ENCODE data around the gene FDXACB1.

Gene FDXACB1

DNA sequence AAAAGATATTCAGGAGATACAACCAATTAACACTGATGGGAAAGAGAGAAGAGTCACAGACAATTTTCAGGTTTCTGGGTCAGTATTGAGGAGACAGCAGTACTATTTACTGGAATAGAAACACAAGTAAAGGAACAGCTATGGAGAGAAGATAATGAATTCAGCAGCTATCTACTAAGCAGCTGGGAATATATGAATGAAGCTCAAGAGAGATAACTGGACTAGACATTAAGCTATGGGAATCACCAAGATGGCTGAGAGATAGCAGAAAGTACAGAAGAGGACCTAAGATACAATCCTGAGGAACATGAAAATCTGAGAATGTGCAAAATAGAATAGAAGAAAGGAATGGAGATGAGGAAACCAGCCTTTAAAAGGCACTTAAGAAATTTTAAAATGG is 23.5 kb downstream of the FDXACB1 start:
- Histone ChIP-seq H2BK5ac (ENCODE audit: low read length) (no peak overlapping the region), H3K27me3 (ENCODE audit: control insufficient read depth in 3 of 3, insufficient read depth in 3 of 3, low read depth in 1 of 3, low read length in 3 of 3) (no peaks in the 10 kb centered on the region), H3K36me3 (replicated peaks in 1 of 2; ENCODE audit: control insufficient read depth in 2 of 2, insufficient read depth in 2 of 2, low read length in 2 of 2) (peaks cover 8 to 85% of the 10 kb centered on the region in 2 donors), H3K18ac (ENCODE audit: low read length) (no peak overlapping the region), H3K79me1 (ENCODE audit: low read depth, low read length) (no peaks in the 10 kb centered on the region), H2BK12ac (ENCODE audit: low read length) (no peak overlapping the region), H2BK120ac (ENCODE audit: low read depth, low read length) (no peak overlapping the region), H4K91ac (ENCODE audit: low read depth, low read length, poor library complexity) (no peak overlapping the region), H3K9ac (ENCODE audit: low read depth, low read length, poor library complexity) (no peak overlapping the region), H3K4me2 (ENCODE audit: insufficient read depth, low read length, poor library complexity, severe bottlenecking) (no peak overlapping the region), H3K4ac (ENCODE audit: low read length) (no peak overlapping the region), H3K27ac (replicated peaks; ENCODE audit: low read length) (no peak overlapping the region), H3K14ac (ENCODE audit: low read length) (no peak overlapping the region), H3K23ac (ENCODE audit: low read depth, low read length, poor library complexity) (no peak overlapping the region), H2AFZ (ENCODE audit: low read length) (no peak overlapping the region), H2BK15ac (ENCODE audit: low read length) (no peak overlapping the region), H3K4me1 (ENCODE audit: control insufficient read depth in 2 of 2, insufficient read depth in 1 of 2, low read depth in 1 of 2, low read length in 2 of 2) (no peaks in the 10 kb centered on the region), H3K9me3 (replicated peaks in 1 of 2; ENCODE audit: control insufficient read depth in 2 of 2, insufficient read depth in 1 of 2, low read depth in 1 of 2, low read length in 2 of 2) (no peaks in the 10 kb centered on the region), H2AK5ac (ENCODE audit: low read depth, low read length) (no peak overlapping the region), H4K8ac (ENCODE audit: low read depth, low read length) (no peak overlapping the region), H3K4me3 (ENCODE audit: low read length in 2 of 2) (no peak overlapping the region)
- no peak for DNase-seq (ENCODE audit: low spot score)

DNA sequence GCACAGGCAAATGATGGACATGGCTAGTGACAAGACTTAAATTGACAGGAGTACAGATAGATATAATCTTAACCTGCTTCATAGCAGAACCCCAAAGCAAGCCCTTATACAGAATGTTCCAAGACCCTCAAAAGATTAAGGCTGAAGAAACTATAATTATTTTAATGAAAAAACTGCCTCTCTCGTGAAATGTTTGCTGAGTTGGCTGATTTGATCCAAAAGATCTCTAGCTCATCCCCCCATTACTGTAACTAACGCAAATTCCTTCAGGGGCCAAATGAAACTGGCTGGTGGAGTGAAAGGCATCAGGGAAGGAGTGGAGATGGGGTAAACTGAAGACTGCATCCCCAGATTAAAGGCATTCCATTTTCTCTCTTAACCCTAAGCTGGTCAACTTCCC is 26.9 kb downstream of the FDXACB1 start:
- H3K14ac ChIP-seq (ENCODE audit: low read length), result no peak overlapping the region
- no peak overlapping the region for H3K18ac ChIP-seq (ENCODE audit: low read length)
- WGBS, 2 donors (ENCODE audit: extremely low coverage in 2 of 2, insufficient read length in 2 of 2, insufficient replicate concordance in 1 of 2), result no CpG with 5 or more reads among the region's 2 CpGs
- no peak overlapping the region for H2AK5ac ChIP-seq (ENCODE audit: low read depth, low read length)
- no peak overlapping the region for H3K23ac ChIP-seq (ENCODE audit: low read depth, low read length, poor library complexity)
- no peak overlapping the region for H3K9ac ChIP-seq (ENCODE audit: low read depth, low read length, poor library complexity)
- no peak overlapping the region for H2BK120ac ChIP-seq (ENCODE audit: low read depth, low read length)
- no peak overlapping the region for H4K8ac ChIP-seq (ENCODE audit: low read depth, low read length)
- no peaks in the 10 kb centered on the region for H3K79me1 ChIP-seq (ENCODE audit: low read depth, low read length)
- no peak overlapping the region for H2BK15ac ChIP-seq (ENCODE audit: low read length)
- H3K4ac ChIP-seq (ENCODE audit: low read length), result no peak overlapping the region
- no peak overlapping the region for H2AFZ ChIP-seq (ENCODE audit: low read length)
- no peak overlapping the region for H3K4me2 ChIP-seq (ENCODE audit: insufficient read depth, low read length, poor library complexity, severe bottlenecking)
- H4K91ac ChIP-seq (ENCODE audit: low read depth, low read length, poor library complexity), result no peak overlapping the region
- peaks cover 2 to 81% of the 10 kb centered on the region in 2 donors for H3K36me3 ChIP-seq (replicated peaks in 1 of 2; ENCODE audit: control insufficient read depth in 2 of 2, insufficient read depth in 2 of 2, low read length in 2 of 2)
- peaks cover 0 to 2% of the 10 kb centered on the region in 2 donors for H3K4me1 ChIP-seq (ENCODE audit: control insufficient read depth in 2 of 2, insufficient read depth in 1 of 2, low read depth in 1 of 2, low read length in 2 of 2)
- no peak overlapping the region for H2BK12ac ChIP-seq (ENCODE audit: low read length)
- no peak for DNase-seq (ENCODE audit: low spot score)
- H3K9me3 ChIP-seq (replicated peaks in 1 of 2; ENCODE audit: control insufficient read depth in 2 of 2, insufficient read depth in 1 of 2, low read depth in 1 of 2, low read length in 2 of 2), result no peaks in the 10 kb centered on the region
- H3K27me3 ChIP-seq (ENCODE audit: control insufficient read depth in 3 of 3, insufficient read depth in 3 of 3, low read depth in 1 of 3, low read length in 3 of 3), result no peaks in the 10 kb centered on the region
- H2BK5ac ChIP-seq (ENCODE audit: low read length), result no peak overlapping the region
- no peak overlapping the region for H3K27ac ChIP-seq (replicated peaks; ENCODE audit: low read length)
- no peak overlapping the region for H3K4me3 ChIP-seq (ENCODE audit: low read length in 2 of 2)

DNA sequence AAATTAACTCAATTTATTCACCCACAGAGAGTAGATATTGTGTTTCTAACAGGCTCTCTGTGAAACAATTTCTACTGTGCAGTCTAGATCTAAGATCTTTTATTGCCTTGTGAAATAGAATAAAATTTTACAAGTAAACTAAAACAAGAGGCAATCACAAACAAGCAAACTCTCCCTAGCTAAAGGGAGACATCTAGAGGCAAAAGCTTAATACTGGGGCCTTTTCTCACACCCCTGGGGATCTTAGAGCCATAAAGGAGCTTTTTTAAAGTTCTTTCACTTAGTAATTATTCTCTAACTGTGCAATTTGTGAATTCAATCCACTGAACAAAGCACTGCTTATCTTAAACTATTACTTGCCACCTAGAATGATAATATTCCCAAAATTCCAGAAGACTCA is 27.3 kb downstream of the FDXACB1 start:
- H2BK12ac ChIP-seq (ENCODE audit: low read length), result no peak overlapping the region
- H3K9ac ChIP-seq (ENCODE audit: low read depth, low read length, poor library complexity), result no peak overlapping the region
- no peak overlapping the region for H3K27ac ChIP-seq (replicated peaks; ENCODE audit: low read length)
- H2AFZ ChIP-seq (ENCODE audit: low read length), result no peak overlapping the region
- H3K23ac ChIP-seq (ENCODE audit: low read depth, low read length, poor library complexity), result no peak overlapping the region
- no peak overlapping the region for H2BK15ac ChIP-seq (ENCODE audit: low read length)
- no peak for DNase-seq (ENCODE audit: low spot score)
- H3K14ac ChIP-seq (ENCODE audit: low read length), result no peak overlapping the region
- no peak overlapping the region for H3K18ac ChIP-seq (ENCODE audit: low read length)
- H4K91ac ChIP-seq (ENCODE audit: low read depth, low read length, poor library complexity), result no peak overlapping the region
- no peak overlapping the region for H3K4ac ChIP-seq (ENCODE audit: low read length)
- H3K4me2 ChIP-seq (ENCODE audit: insufficient read depth, low read length, poor library complexity, severe bottlenecking), result no peak overlapping the region
- peaks cover 2 to 81% of the 10 kb centered on the region in 2 donors for H3K36me3 ChIP-seq (replicated peaks in 1 of 2; ENCODE audit: control insufficient read depth in 2 of 2, insufficient read depth in 2 of 2, low read length in 2 of 2)
- H3K9me3 ChIP-seq (replicated peaks in 1 of 2; ENCODE audit: control insufficient read depth in 2 of 2, insufficient read depth in 1 of 2, low read depth in 1 of 2, low read length in 2 of 2), result no peaks in the 10 kb centered on the region
- no peaks in the 10 kb centered on the region for H3K27me3 ChIP-seq (ENCODE audit: control insufficient read depth in 3 of 3, insufficient read depth in 3 of 3, low read depth in 1 of 3, low read length in 3 of 3)
- no peak overlapping the region for H4K8ac ChIP-seq (ENCODE audit: low read depth, low read length)
- H3K4me1 ChIP-seq (ENCODE audit: control insufficient read depth in 2 of 2, insufficient read depth in 1 of 2, low read depth in 1 of 2, low read length in 2 of 2), result peaks cover 0 to 6% of the 10 kb centered on the region in 2 donors
- no peaks in the 10 kb centered on the region for H3K79me1 ChIP-seq (ENCODE audit: low read depth, low read length)
- H2BK120ac ChIP-seq (ENCODE audit: low read depth, low read length), result no peak overlapping the region
- no peak overlapping the region for H2BK5ac ChIP-seq (ENCODE audit: low read length)
- H3K4me3 ChIP-seq (ENCODE audit: low read length in 2 of 2), result no peak overlapping the region
- no peak overlapping the region for H2AK5ac ChIP-seq (ENCODE audit: low read depth, low read length)

DNA sequence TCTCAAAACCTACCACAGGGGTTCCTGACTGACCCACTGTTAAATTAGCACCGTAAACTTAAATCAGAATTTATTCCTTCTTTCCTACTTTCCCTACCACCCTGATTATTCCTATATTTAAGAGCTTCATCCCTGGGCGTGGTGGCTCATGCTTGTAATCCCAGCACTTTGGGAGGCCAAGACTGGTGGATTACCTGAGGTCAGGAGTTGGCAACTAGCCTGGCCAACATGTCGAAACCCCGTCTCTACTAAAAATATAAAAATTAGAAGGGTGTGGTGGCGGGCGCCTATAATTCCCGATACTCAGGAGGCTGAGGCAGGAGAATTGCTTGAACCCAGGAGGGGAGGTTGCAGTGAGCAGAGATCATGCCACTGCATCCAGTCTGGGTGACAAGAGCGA is 27.9 kb downstream of the FDXACB1 start:
- no peak overlapping the region for H2AK5ac ChIP-seq (ENCODE audit: low read depth, low read length)
- H3K4me2 ChIP-seq (ENCODE audit: insufficient read depth, low read length, poor library complexity, severe bottlenecking), result no peak overlapping the region
- no CpG with 5 or more reads among the region's 8 CpGs for WGBS, 2 donors (ENCODE audit: extremely low coverage in 2 of 2, insufficient read length in 2 of 2, insufficient replicate concordance in 1 of 2)
- H2BK15ac ChIP-seq (ENCODE audit: low read length), result no peak overlapping the region
- no peaks in the 10 kb centered on the region for H3K9me3 ChIP-seq (replicated peaks in 1 of 2; ENCODE audit: control insufficient read depth in 2 of 2, insufficient read depth in 1 of 2, low read depth in 1 of 2, low read length in 2 of 2)
- H3K36me3 ChIP-seq (replicated peaks in 1 of 2; ENCODE audit: control insufficient read depth in 2 of 2, insufficient read depth in 2 of 2, low read length in 2 of 2), result peaks cover 2 to 83% of the 10 kb centered on the region in 2 donors
- H4K8ac ChIP-seq (ENCODE audit: low read depth, low read length), result no peak overlapping the region
- no peak overlapping the region for H3K14ac ChIP-seq (ENCODE audit: low read length)
- no peak overlapping the region for H2BK120ac ChIP-seq (ENCODE audit: low read depth, low read length)
- no peak overlapping the region for H2BK5ac ChIP-seq (ENCODE audit: low read length)
- no peak overlapping the region for H2BK12ac ChIP-seq (ENCODE audit: low read length)
- H3K18ac ChIP-seq (ENCODE audit: low read length), result no peak overlapping the region
- no peak overlapping the region for H3K9ac ChIP-seq (ENCODE audit: low read depth, low read length, poor library complexity)
- H4K91ac ChIP-seq (ENCODE audit: low read depth, low read length, poor library complexity), result no peak overlapping the region
- H3K27me3 ChIP-seq (ENCODE audit: control insufficient read depth in 3 of 3, insufficient read depth in 3 of 3, low read depth in 1 of 3, low read length in 3 of 3), result no peaks in the 10 kb centered on the region
- H2AFZ ChIP-seq (ENCODE audit: low read length), result no peak overlapping the region
- DNase-seq (ENCODE audit: low spot score), result no peak
- no peak overlapping the region for H3K23ac ChIP-seq (ENCODE audit: low read depth, low read length, poor library complexity)
- no peak overlapping the region for H3K4ac ChIP-seq (ENCODE audit: low read length)
- H3K79me1 ChIP-seq (ENCODE audit: low read depth, low read length), result no peaks in the 10 kb centered on the region
- no peak overlapping the region for H3K27ac ChIP-seq (replicated peaks; ENCODE audit: low read length)
- H3K4me1 ChIP-seq (ENCODE audit: control insufficient read depth in 2 of 2, insufficient read depth in 1 of 2, low read depth in 1 of 2, low read length in 2 of 2), result peaks cover 0 to 9% of the 10 kb centered on the region in 2 donors
- H3K4me3 ChIP-seq (ENCODE audit: low read length in 2 of 2), result no peak overlapping the region

All from neuronal stem cell (in vitro differentiated cells).